Hepatocyte (in vitro differentiated cells): ENCODE results near the gene CLDN3.

Experiments used
- CTCF ChIP-seq: fragments of 200-600 bp; sonication (generic); IDR thresholded peaks from 2 replicates; pipeline ENCODE4 v1.5.1; 2016; ENCODE audit warnings: antibody characterized with exemption, mild to moderate bottlenecking; ENCODE audit not compliant: poor library complexity
- EZH2phosphoT487 ChIP-seq: fragments of 200-600 bp; sonication (generic); IDR thresholded peaks from one replicate; pipeline ENCODE4 v1.6.1; 2018; ENCODE audit warnings: antibody characterized with exemption, mild to moderate bottlenecking, low read depth, moderate library complexity; ENCODE audit not compliant: unreplicated experiment, severe bottlenecking

- TF ChIP-seq CTCF: no peak
- TF ChIP-seq EZH2phosphoT487: no peak
Observed at GRCh38 chr7:73721377-73721817, 48.7 kb downstream of the CLDN3 start.
